C4-2B (cell line): ENCODE data around the gene FBXO42.

ENCODE experiments used
- CTCF ChIP-seq: fragments of 450-650 bp; conservative IDR thresholded peaks from 2 replicates; pipeline ENCODE4 v1.5.1; 2017; ENCODE audit warnings: mild to moderate bottlenecking
- ZFX ChIP-seq: fragments of 450-650 bp; IDR thresholded peaks from 2 replicates; pipeline ENCODE4 v1.6.1; 2017

DNA sequence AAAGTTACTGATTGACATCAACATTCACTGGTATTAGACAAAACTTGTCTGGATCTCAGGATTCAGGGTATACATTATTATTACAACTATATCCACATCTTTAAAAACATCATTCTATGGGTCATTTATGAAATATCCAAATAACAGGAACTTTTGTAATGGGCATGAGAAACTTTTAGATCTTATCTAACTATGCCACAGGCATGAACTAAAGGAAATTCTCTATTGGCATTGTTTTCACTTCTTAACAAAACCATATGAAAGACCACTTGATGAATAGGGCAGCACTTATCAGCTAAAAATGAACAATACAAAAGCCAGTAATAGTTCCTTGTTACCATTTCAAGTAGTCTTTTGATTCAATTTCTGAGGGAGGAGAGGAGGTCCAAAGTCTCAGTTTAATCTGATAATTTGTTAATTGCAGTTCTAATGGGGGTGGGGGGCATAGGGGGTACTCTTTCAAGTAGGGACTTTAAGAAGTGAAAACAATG lies 84.5 kb downstream of the FBXO42 start:
- no peak for TF ChIP-seq CTCF
- TF ChIP-seq ZFX = no peak
